Measurements from ENCODE around the gene ZNF236. TPM values are rescaled to one million over a fixed set of nuclear protein-coding genes. Genes with fewer than 3 reads are reported as not detected.

Gene ZNF236
- total RNA-seq, 2 experiments from 2014 or later = 25.7 to 27.9 TPM

DNA sequence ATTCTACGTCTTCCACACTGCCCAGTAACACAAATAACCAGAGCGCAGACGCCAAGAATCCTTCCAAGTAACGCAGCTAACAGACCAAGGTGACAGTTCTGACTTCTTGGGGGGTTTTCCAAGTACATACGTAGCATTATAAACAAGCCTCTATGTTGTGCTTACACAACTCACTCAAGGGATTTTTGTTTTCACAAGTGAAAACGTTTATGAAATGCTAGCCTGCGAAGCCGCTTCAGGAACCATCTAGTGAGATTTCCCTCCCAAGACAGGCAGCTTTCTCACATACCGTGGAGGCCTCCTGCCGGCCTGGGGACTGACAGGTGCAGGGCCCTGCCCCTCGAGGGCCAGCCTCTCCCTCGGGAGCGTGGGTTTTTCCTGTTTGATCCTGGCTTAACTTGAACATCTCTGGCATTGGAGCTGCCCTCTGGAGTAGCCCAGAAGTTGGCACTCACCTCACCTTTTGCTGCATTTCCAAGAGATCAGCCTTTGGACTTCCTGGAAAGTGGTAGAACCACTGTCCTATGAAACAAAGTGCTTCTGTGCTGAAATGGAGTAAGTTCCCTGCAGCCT, 159.1 kb downstream of the ZNF236 start:
- no peaks in the 10 kb centered on the region for H3K36me3 Mint-ChIP-seq (ENCODE audit: low read depth)
- no peak for ATAC-seq (ENCODE audit: poor library complexity)
- H3K27ac ChIP-seq (ENCODE audit: low read depth in 1 of 2, low read length in 2 of 2) = no peak overlapping the region
- H3K4me3 ChIP-seq (ENCODE audit: low read length) = no peak overlapping the region
- H3K27ac Mint-ChIP-seq = no peak overlapping the region
- peaks cover 9% of the 10 kb centered on the region for H3K4me1 ChIP-seq (ENCODE audit: insufficient read depth, low read length)
- H3K4me3 Mint-ChIP-seq = no peak overlapping the region
- ChIA-PET CTCF (no interaction called here), POLR2A (no interaction called here)
- H3K27me3 ChIP-seq (ENCODE audit: control insufficient read depth in 1 of 2, insufficient read depth in 2 of 2, low read length in 2 of 2) = no peaks in the 10 kb centered on the region
- intact Hi-C loops (cut with DNase I, micrococcal nuclease) = no loop called here
- no peaks in the 10 kb centered on the region for H3K36me3 ChIP-seq (ENCODE audit: insufficient read depth, low read length)
- DNase-seq = no peak
- H3K9me3 Mint-ChIP-seq = no peaks in the 10 kb centered on the region
- no peaks in the 10 kb centered on the region for H3K4me1 Mint-ChIP-seq (ENCODE audit: low read depth)
- H3K9me3 ChIP-seq (ENCODE audit: control insufficient read depth in 1 of 2, insufficient read depth in 1 of 2, low read length in 2 of 2) = no peaks in the 10 kb centered on the region
- H3K27me3 Mint-ChIP-seq = no peaks in the 10 kb centered on the region
- TF ChIP-seq, protein P1, sequence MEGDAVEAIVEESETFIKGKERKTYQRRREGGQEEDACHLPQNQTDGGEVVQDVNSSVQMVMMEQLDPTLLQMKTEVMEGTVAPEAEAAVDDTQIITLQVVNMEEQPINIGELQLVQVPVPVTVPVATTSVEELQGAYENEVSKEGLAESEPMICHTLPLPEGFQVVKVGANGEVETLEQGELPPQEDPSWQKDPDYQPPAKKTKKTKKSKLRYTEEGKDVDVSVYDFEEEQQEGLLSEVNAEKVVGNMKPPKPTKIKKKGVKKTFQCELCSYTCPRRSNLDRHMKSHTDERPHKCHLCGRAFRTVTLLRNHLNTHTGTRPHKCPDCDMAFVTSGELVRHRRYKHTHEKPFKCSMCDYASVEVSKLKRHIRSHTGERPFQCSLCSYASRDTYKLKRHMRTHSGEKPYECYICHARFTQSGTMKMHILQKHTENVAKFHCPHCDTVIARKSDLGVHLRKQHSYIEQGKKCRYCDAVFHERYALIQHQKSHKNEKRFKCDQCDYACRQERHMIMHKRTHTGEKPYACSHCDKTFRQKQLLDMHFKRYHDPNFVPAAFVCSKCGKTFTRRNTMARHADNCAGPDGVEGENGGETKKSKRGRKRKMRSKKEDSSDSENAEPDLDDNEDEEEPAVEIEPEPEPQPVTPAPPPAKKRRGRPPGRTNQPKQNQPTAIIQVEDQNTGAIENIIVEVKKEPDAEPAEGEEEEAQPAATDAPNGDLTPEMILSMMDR (IDR thresholded peaks at IDR 0.05) = no peak

DNA sequence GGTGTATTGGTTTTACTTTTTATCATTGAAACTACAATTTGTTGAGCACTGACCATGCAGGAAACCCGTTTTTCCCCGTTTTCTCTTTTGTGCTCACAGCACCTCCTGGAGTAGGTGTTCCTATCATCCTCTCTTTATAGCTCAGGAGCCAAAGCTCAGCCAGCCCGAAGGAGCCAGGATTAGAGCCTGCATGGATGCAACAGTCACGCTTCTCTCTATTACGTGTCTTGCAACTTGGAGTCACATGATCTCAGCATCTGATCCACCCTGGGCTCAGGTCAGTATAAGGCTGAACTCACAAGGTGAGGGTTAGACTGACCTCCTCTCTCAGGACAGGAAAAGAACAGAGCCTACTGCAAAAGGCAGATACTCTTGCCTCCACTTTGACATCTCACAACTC, 159.7 kb downstream of the ZNF236 start:
- H3K27ac ChIP-seq (ENCODE audit: low read depth in 1 of 2, low read length in 2 of 2) = no peak overlapping the region
- DNase-seq = no peak
- H3K27me3 ChIP-seq (ENCODE audit: control insufficient read depth in 1 of 2, insufficient read depth in 2 of 2, low read length in 2 of 2) = no peaks in the 10 kb centered on the region
- no peaks in the 10 kb centered on the region for H3K4me1 Mint-ChIP-seq (ENCODE audit: low read depth)
- peaks cover 9% of the 10 kb centered on the region for H3K4me1 ChIP-seq (ENCODE audit: insufficient read depth, low read length)
- CTCF ChIA-PET = interaction anchor here (0.9 to 1.3 kb wide), 2 partner anchors 19 to 133 kb away, joined by 3 read pairs; no protein-coding TSS in a partner anchor
- POLR2A ChIA-PET = no interaction called here
- TF ChIP-seq, protein P1 (IDR thresholded peaks at IDR 0.05) = no peak
- H3K9me3 Mint-ChIP-seq = no peaks in the 10 kb centered on the region
- no peaks in the 10 kb centered on the region for H3K36me3 Mint-ChIP-seq (ENCODE audit: low read depth)
- no peak for ATAC-seq (ENCODE audit: poor library complexity)
- H3K4me3 Mint-ChIP-seq = no peak overlapping the region
- intact Hi-C loops (cut with DNase I, micrococcal nuclease) = loop anchor here (2.0 kb wide), 2 partner anchors 59 to 179 kb away; no protein-coding TSS in a partner anchor
- H3K4me3 ChIP-seq (ENCODE audit: low read length) = no peak overlapping the region
- no peaks in the 10 kb centered on the region for H3K36me3 ChIP-seq (ENCODE audit: insufficient read depth, low read length)
- H3K9me3 ChIP-seq (ENCODE audit: control insufficient read depth in 1 of 2, insufficient read depth in 1 of 2, low read length in 2 of 2) = no peaks in the 10 kb centered on the region
- no peaks in the 10 kb centered on the region for H3K27me3 Mint-ChIP-seq
- H3K27ac Mint-ChIP-seq = no peak overlapping the region

DNA sequence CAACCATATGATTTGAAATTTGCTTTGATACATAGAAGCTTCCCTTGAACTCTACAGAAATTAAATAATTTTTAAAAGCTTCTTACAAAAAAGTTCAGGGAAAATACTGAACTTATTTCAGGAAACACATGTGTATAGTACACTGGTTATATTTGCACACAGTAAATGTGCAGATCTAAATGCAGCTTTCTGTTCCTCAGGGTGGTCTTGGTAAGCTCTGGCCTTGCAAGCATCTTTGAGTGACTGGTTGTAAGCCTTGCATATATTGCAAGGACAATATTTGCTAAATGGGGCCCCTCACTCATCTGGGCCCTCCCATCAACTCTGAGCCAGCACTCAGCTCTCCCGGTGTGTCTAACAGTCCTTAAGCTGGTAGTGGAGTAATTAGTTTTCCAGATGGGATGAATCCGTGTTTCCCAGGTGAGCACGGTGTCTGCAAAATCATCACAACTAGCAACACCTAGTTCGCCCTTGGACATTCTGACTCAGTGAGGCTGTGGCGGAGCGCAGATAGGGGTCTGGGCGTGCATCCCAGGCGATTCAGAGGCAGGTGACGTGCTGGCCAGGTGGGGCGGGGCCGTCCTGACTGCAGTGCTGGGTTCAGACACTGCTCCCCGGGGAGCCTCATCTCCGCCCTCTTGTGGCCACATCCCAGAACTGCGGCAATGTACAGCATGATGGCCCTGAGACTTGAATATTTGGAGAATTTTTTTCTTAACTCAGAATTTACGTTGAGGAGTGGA, 160.7 kb downstream of the ZNF236 start:
- Histone ChIP-seq H3K9me3 (ENCODE audit: control insufficient read depth in 1 of 2, insufficient read depth in 1 of 2, low read length in 2 of 2) (no peaks in the 10 kb centered on the region), H3K27ac (ENCODE audit: low read depth in 1 of 2, low read length in 2 of 2) (no peak overlapping the region), H3K4me3 (ENCODE audit: low read length) (no peak overlapping the region), H3K4me1 (ENCODE audit: insufficient read depth, low read length) (peaks cover 9% of the 10 kb centered on the region), H3K36me3 (ENCODE audit: insufficient read depth, low read length) (no peaks in the 10 kb centered on the region), H3K27me3 (ENCODE audit: control insufficient read depth in 1 of 2, insufficient read depth in 2 of 2, low read length in 2 of 2) (no peaks in the 10 kb centered on the region)
- ATAC-seq (ENCODE audit: poor library complexity) (peak; percentile 99), DNase-seq (peak; percentile 67 to 90 (median 82))
- intact Hi-C loops (cut with DNase I, micrococcal nuclease) = loop anchor here (2.0 kb wide), 2 partner anchors 60 to 180 kb away; no protein-coding TSS in a partner anchor
- ChIA-PET POLR2A (interaction anchor here (0.6 to 1.1 kb wide), 2 partner anchors 30 to 181 kb away, joined by 3 to 4 read pairs; no protein-coding TSS in a partner anchor), CTCF (interaction anchor here (0.7 to 2.3 kb wide), 6 partner anchors 18 to 180 kb away, joined by 3 to 11 read pairs (median 3); no protein-coding TSS in a partner anchor)
- H3K27me3 Mint-ChIP-seq = no peaks in the 10 kb centered on the region
- H3K9me3 Mint-ChIP-seq = no peaks in the 10 kb centered on the region
- H3K27ac Mint-ChIP-seq = no peak overlapping the region
- no peak overlapping the region for H3K4me3 Mint-ChIP-seq
- no peaks in the 10 kb centered on the region for H3K36me3 Mint-ChIP-seq (ENCODE audit: low read depth)
- TF ChIP-seq, protein P1 (IDR thresholded peaks at IDR 0.05) = peak; percentile 94
- H3K4me1 Mint-ChIP-seq (ENCODE audit: low read depth) = no peaks in the 10 kb centered on the region
